ENCODE results near the gene TMEM253.

Gene TMEM253

DNA sequence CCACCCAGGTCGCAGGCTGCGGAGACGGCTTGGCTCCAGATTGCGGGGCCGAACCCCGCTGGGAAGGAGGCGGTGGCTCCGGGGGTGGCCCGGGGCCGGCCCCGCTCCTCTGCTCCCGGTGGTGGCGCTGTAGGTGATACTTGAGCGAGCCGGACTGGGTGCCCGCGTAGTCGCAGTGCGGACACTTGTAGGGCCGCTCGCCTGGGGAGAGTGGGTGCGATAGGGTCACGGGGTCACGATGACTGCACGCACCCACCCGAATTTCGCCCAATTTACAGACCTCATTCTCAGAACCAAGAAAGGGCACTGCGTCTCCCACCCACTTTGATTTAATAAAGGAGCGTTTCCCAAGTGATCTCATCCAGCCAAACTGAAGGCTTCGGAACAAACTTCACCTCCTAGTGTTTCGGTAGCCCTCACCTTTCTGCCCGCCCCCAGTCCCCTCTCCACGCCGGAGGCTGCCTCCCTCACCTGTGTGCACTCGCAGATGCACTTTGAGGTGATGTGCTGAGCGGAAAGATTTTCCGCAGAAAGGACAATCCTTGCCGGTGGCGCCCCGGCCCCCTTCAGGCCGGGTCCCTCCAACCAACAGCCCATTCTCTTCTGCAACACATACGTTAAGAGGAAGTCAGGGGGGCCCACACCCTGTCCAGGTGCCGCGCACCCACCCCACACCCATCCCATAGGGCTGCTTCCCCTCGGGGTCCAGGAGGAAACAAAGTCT lies 9.8 kb upstream of the TMEM253 start:
- no peak for DNase-seq

DNA sequence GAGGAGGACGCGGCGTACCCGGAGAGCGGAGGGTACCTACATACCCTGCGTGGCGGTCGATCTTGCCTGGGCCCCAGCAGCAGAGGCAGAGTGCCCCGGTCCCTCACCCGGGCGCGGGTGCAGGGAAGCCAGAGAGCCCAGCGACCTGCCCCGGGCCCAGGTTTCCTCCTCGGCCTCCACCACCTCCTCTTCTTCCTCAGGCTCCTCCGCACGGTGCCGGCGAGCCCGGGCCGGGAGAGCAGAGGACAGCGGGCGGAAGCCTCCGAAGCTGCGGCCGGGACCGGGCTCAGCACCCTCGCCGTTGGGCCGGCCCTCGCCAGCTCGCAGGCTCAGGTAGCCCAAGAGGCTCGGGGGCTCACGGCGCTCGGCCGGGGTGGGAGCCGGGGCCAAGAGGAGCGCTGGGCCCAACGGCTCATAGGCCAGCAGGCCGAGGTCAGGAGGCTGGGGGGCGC lies 9.0 kb upstream of the TMEM253 start:
- no peak for DNase-seq

DNA sequence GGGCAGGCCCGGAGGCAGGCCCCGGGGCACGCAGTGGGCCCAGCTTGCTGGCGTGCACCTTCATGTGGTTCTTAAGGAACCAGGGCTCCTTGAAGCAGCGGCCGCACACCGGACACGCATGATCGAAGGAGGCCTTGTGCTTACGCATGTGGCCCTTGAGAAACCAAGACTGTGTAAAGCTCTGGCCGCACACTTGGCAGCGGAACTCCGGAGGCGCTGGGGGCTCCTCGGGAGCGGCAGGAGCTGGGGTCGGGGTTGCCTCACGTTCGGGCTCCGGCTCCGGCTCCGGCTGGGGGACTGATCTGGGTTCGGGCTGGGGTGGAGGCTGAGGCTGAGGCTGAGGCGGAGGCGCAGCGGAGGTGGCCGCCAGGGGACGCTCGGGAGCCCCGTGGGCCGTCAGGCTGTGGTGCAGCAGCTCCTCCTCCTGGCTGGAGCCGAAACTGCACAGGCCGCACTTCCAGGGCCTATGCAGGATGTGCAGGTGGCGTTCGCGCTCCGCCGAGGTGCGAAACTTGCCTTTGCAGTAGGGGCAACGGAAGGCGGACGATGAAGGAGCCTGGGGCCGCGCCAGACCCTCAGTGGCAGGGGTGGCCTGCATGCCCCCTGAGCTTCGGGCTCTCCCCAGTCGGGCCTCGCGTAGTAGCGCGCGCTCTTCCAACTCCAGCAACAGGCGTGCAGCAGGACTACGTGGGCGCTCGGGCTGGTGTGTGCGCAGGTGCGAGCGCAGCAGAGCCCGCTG lies 8.4 kb upstream of the TMEM253 start:
- no peak for DNase-seq

DNA sequence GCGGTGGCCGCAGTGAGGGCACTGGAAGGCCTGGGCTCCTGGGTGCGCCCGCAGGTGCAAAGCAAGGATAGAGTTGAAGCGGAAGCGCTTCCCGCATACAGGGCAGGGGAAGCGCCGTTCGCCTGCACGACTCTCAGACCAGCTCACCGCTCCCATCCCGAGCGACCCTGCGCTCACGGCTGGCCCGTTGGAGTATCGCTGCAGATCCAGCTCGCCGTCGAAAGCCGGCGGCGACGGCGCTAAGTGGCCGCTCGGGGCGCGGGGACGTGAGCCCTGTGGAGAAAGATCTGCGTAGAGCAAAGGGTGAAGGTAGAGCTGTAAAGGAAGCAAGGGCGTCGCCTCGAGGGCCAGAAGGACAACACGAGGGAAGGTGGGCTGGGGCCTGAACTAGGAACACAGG lies 7.8 kb upstream of the TMEM253 start:
- no peak for DNase-seq

DNA sequence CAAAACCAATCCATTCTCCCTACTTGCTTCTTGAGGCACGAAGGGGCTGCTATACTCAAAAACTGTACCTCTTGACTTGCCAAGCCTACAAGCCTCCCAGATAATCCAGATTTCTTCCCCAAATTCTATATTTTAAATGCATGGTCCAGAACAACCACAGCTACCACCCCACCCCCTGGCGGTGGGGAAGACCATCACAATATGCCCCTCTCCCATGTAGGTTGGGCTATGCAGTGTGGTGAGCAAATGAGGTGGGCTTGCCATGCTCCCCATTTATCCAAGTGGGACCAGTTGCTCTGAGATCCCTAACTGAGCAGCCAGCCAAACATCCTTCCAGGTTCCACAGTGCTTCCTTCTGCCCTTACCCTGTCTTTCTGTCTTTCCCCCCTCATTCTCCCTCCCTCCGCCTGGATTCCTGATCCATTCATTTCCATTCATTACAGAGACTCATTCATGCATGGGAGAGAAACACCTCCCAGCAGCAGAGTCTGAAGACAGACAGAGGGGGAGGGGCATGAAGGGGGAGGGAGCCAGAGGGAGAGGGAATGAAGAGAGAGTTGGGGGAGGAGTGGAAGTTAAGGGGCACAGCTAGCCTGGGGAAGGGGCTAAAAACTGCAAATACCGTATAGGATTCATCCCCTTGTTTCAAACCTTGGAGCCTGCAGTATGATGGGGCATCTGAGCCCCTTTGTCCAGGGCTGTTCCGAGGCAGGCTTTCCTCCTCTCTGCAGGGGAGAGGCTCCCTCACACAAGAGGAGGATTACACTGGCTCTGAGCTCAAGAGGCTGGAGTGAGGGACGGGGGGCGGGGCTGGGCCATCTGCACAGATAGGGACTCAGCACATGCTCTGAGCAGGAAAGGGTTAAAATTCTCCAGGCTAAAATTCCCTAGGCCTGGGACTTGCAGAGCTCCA lies 6.8 kb upstream of the TMEM253 start:
- no peak for DNase-seq

DNA sequence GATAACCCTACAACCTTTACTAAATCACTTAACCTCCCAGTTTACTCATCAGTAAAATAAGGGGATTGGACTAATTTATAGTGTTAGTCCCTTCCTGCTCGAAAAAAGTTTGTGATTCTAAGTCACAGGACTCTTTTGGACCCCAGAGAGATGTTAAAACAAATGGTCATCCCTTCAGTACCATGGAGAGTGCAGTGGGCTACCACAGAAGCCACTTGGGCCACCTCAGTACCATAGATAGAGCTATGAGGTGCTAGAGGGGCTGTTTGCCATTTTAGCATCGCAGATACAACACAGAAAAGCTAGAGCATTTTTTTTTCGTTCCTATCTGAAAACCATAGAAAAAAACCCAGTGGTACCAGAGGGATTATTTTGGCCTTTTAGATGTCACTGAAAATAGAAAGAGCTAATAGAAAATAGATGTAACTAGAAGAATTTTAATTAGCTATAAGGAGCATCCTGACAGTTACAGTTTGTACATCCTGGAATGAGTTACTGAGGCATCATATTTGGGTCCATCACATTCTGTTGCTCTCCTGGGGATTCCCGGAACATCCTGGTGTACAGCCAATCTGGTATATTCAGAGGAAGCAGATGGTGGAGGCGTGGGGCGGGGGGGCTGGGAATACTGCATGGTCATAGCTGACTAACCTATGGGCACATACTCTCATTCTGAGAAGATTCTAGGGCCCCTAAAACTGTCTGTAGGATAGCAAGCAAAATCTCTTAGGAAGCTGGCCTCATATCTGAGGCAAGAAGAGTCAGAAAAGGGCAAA lies 5.2 kb upstream of the TMEM253 start:
- DNase-seq: no peak

DNA sequence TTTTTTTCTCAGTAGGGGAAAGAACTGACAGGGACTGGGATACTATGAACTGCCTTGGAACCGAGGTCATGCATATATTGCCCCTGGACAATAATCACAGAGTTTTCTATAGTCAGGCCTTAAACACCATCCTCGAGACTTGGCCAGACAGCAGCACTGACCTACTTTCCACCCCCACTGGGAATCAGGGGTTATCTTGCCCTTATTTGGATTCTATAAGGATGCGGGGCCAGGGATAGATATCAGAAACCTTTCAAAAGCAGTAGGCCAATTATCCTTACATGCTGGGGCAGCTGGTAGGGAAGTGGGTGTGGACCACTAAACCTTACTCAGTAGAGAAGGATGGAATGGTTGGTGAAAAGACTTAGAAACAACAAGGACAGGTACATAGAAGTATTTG lies 4.4 kb upstream of the TMEM253 start:
- no peak for DNase-seq

DNA sequence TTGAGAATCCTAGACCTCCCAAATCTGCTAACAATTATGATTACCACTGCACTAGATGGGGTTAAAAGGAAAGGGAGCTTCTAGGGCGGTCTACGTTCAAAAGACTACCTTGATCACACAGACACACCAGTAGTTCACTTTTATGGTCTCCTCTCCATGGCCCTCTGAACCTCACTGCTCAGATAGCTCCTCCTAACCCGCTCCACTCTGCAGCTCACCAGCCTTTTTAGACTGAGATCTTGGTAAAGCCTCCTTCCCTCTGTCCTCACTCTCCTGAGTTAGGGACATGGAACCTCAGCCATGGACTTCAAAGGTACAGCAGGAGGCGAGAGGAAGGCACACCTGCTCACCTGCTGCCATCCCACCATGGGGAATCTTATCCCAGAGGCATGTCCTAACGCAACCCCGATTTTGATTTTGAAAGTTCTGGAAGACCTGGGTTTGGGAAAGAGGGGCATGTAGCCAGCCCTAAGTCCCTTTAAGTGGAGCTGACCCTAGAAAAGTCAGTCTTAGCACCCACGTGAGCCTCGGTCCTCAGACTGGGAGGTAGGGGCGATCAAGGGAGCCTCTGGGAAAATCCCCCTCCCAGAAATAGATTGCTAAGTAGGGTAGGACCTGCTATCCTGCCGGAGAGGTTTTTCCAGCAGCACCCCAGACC lies 3.8 kb upstream of the TMEM253 start:
- no peak for DNase-seq

DNA sequence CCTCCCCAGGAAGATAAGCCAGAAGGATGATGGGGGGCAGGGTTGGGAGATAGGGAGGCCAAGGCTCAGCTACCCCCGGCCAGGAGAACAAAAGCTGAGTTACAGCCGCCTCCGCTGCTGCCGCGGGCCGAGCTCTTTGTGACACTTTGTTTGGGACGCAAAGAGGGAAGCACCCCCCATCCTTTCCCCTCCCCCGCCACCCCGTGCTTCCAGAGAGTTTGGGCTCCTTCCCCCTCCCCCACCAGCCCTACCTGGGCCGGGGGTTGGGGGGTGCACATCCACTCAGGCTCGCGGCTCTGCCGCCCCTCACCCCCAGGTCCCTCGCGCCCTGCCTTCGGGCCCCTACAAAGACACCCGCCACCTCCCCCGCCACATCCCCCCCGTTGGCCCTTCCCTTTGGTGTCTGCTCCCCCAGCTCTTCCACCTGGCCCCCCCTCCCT lies 3.2 kb upstream of the TMEM253 start:
- no peak for DNase-seq

DNA sequence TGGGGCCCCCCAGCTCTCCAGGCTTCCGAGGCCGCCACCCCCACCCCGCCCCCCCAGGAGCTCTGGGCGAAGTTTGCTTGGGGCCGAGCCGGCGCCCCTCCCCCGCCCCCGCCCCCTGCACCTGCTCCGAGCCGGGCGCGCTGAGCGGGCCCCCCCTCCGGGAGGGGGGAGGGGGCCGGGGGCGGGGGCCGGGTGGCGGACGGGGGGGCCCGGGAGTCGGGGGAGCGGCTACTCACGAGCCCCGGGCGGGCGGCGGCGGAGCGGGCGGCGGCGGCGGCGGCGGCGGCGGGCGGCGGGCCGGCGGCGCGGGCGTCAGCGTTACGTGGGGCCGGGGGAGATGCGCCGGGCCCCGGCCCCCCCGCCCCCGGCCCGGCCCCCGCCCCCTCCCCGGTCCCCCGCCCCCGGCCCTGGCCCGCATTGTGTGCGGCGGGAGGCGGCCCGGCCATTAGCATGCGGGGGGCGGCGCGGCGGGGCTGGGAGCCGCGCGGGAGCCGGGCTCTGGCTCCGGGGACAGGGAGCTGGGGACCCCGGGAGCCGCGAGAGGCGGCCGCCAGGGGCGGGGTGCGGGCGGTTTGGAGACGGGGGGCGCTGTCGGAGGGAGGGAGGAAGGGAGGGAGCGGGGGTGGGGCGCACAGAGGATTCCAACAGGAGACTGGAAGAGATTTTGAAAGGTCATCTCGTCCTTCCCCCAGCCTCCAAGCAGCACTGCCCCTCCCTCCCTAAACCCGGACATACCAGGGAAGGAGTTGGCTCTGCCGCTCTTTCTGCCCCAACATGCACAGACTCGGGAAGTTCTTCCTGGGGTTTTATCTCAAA lies 2.6 kb upstream of the TMEM253 start, which contains the start of gene ZNF219:
ZNF219 (minus strand) TSS at position 580 of the 816 bp plus-strand sequence. CDS start 5,064 bp downstream, outside the sequence.
- no peak for DNase-seq

DNA sequence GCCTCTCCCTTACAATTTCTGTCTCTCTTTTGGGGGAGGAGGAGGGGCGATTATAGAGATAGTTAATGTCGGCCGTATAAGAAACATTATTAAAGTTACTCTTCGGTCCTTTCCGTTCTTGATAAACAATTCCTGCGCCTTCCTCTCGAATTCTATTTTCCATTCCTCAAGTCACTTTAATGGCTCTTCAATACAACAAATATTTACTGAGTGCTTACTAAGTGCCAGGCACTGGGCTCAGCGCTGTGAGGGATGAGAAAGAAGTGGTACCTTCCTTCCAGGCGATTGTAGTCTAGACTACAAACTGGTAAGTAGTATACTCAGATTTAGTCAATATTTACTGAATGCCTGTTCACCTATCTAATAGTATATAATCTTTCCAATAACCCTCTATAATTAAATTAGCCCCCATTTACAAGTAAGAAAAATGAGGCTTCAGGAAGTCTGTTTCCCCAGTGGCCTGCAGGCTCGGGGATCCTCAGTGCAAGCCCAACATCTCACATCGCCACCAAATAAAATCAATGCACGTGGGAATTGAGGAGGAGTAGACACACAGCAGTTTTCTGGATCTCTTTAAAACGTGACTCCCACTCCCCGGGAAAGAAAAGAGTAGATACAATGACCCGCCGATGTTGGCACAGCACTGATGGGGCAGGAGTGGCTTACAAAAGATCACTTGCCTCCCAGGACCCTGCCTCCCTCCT lies 1.8 kb upstream of the TMEM253 start:
- no peak for DNase-seq

DNA sequence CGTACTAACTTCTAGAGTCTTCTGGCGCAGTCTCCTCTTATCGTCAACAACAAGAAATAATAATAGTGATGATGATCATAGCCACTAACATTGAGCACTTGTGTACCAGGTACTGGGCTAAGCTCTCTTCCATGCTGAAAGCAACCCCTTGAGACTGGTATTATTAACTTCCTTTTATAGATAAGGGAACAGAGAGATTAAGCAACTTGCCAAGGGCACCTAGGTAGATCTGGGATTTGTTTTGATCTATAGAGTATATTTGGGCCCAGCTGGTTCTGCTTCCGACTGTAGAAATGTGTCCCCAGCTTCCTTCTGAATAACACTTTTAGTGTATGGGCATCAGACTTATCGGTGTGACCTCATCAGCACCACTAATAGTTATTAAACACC lies 1.3 kb upstream of the TMEM253 start:
- DNase-seq: no peak

DNA sequence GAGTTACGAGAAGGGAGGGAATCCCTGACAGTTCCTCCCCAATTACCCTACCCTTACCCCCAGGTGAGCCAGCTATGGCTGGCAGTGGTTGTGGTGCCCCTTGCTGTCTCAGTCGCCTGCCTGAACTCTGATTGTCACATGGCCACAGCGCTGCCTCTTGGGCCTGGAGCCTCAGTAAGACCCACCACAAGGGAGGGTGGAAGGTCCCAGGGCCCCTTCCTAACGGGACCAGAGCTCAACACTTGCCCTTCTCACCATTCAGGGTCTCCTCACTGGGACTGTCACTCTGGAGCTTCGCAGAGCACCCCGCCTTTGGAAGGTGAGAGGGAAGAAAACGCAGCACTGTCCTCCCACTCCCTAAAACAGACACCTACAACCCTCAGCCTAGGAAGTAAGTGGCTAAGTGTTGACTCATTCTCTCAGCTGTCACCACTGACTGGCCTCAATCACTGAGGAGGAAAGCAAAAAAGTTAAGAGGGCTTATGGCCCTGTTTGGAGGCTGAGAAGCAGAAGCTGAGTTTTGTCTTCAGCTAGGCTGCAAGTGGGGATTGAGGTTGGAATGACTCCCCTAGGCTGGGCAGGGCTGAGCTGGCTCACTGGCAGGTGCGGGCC lies 1.0 kb downstream of the TMEM253 start:
- no peak for DNase-seq

DNA sequence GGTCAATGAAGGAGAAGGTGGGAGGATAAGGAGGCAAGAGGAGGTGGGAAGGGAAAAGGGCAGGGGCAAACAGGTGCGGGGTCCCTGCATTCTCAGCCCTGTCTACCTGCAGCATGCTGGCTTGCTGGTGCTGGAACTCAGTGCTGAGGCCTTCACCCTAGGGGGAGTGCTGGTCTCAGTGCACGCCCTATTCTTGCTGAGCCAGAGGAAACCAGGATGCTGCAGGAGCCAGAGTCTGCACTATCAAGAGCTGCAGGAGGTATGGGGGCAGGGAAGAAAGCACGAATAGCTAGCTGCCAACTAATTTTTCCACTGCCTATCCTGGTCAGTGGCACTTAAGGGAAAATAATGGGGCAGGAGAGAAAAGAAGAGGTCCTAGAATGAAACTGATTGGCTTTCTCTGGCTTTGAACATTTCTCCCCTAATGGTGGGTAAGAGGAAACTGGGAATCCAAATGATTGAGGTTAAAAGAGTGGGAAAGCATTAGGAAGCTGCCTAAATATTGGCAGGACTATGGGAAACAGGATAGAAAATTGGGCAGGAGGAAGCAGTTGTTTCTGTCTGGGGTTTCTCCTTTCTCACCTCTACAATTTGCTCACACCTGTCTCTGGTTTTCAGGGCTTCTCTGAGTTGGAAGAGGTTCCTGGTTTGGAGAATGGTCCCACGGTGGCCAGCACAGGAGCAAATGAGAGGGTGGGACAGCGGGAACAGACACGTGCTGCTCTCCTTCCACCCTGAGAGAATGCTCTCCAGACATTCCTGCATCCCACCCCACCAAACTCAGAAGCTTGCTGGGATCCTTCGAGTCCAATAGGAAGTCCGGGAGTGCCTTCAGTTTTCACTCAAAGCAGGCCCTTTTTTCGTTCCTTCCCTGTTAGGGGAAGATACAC lies 1.9 kb downstream of the TMEM253 start:
- no peak for DNase-seq

DNA sequence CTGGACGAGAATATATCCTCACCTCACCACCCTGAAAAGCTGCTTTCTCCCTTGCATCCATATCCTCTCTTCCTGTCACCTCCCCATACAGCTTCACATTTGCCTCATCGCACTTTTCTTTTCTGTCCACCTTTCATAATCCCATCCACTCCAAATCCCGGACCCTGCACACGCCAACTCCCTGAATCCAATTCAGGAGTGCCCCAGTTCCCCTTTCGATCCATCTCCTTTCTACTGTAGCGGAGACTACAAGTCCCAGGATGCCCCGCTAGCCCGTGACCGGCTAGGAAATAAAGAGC lies 2.5 kb downstream of the TMEM253 start:
- no peak for DNase-seq

DNA sequence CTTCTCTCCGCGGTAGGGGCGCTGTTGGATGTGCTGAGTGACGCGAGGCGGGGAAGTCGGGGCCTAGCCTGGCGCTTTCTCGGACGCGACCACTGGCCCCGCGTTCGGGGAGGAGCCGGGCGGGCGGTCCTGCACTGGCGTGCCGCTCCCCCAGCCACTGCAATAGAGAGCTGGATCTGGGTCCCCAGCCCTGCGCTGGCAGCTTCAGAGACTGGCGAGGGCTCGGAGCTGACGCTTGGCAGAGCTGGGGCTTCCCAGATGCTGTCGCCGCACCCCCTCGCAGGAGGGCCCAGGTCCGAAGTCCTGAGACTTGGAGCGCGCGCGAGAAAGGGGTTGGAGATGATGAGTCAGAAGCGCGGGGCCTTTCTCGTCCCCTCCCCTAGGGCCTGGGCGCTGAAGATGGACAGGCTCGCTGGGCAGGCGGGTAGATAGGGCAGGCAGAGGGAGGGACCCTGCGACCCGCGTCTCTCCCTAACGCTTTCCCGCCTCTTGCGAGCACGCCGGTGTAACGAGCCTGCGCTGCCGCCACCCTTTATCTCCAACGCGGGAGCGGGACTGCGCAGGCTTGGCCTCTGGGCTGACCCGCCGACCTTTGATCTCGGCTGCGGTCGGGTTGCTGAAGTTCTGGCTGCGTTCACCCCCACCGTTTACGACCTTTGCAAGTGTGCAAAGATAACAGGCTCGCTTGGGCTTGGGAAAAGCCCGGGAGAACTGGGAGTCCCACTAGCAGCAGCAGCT lies 3.0 kb downstream of the TMEM253 start:
- DNase-seq: peak; percentile 96

DNA sequence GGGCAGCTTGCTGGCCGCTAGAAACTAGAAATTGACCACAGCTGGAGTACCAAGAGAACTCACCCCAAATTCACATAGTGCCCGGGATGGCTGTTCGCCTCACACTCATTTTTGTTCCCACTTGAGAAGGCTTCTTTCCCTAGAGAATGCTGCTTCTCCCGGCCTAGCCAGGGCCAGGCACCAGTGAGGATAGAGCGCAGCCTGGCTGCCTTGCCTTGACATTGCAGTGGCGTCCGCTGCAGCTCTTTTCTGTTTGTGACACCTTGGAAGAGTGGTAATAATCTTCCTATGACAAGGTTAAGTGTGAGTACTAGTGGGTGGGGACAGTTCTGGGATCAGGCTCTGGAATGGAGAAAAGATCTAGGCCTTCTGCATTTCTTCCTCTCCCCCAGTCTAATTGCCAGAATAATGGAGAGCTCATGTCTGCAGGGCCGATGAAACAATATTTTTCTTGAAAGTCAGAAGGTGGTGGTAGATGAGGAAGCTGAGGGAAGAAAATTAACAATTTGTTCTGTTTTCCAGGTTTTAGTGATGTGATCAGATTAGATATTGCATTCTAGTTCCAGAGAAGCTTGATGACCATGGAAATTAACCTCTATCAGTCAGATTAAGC lies 3.7 kb downstream of the TMEM253 start:
- peak; percentile 43 for DNase-seq

DNA sequence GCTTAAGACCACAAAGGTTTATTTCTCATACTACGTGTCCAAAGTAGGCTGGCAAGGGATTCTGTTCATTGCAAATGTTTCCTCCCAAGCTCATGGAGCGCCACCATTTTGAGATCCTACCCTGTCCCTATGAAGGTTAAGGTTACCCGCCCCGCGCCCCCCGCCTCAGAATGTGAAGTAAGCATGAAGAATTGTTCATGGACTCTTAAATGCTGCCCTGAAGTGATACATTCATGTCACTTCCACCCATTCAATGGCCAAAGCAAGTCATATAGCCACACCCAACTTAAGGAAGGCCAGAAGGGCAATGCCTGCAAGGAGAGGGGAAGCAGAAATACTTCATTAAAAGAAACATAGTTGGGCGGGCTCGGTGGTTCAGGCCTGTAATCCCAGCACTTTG lies 4.2 kb downstream of the TMEM253 start:
- no peak for DNase-seq

Measured in amniotic stem cell (primary cell).